Astrocyte of the spinal cord (primary cell): ENCODE results near the gene TRIM65.
A peak's percentile ranks its signal among the peaks of the same experiment; 100 is the strongest.

ENCODE experiments used
- DNase-seq: peaks from one replicate; pipeline ENCODE4 v3.0.0; 2011; ENCODE audit warnings: low read depth, low spot score
- H3K4me3 ChIP-seq: 2 replicates; pipeline ENCODE4 v1.5.1; 2011; ENCODE audit warnings: low read depth, mild to moderate bottlenecking, low read length, moderate library complexity
- CTCF ChIP-seq: IDR thresholded peaks from 2 replicates; pipeline ENCODE4 v1.5.1; 2012; ENCODE audit warnings: low read depth, mild to moderate bottlenecking, low read length, inconsistent platforms
- in situ Hi-C: cut with HindIII; loops from 2 replicates; pipeline ENCODE4 v1.10.0; 2017; ENCODE audit warnings: low sequenced_read_pairs

TRIM65 gene

DNA sequence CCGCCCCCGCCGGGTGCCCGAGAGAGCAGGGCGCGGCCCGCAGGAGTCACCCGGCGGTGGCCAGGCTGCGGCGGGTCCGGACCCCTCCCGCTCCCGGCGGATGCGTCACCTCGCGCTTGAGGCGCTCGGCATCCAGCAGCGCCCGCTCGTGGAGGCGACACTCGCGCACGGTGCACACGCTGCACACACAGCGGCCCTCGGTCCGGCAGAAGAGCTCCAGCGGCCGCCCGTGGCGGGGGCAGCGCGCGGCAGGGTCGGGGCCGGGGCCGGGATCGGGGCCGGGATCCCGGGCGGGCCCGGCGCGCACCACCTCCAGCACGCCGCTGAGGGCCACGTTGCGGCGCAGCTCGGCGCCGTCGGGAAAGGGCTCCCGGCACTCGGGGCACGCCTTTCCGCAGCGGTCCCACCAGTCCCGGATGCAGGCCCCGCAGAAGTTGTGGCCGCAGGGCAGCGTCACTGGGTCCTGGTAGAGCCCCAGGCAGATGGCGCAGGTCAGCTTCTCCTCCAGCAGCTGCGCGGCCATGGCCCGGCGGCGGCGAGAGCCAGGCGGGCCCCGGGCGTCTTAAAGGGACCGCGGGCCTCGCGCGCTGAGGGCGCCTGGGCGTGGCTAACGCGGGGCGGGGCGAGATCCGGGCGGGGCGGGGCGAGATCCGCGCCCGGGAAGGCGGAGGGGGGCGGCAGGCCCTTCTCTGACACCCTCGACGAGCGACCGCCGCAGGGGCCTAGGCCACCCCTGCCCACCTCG is at the start of gene TRIM65:
TRIM65 (minus strand) TSS at position 537 of the 745 bp plus-strand sequence; CDS start at position 523, 14 bp downstream.
- peak within 1 kb of the TSS; percentile 62 for H3K4me3 ChIP-seq
- peak; percentile 75 for DNase-seq
- TF ChIP-seq CTCF, result peak; percentile 31
- in situ Hi-C loops, result no loop called here

- no peak for TF ChIP-seq CTCF
- DNase-seq, result no peak
- in situ Hi-C loops, result no loop called here
- no peak overlapping the region for H3K4me3 ChIP-seq
Observed at GRCh38 chr17:75945211-75945610, 48.5 kb upstream of the TRIM65 start.

GRCh38 chr17:75943491-75943890 is 46.7 kb upstream of the TRIM65 start:
- in situ Hi-C loops, result no loop called here

DNA sequence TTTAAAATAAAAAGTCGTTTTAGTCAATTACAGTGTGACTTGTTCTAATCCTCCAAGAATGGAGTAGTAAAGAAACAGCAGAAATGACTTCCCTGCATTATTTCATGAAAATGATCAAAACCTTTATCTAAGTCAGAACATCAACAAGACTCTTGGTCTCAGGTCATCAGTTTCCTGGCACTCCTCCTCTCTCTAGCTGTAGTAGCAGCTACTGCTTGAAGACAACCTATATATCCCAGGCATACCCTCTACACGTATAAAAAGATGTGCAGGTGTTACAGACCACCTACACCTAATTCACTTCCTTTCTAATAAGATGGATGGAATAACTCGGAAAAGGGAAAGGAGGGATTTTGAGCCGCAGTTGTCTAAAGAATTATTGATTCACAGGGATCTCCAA is 45.7 kb upstream of the TRIM65 start:
- in situ Hi-C loops, result no loop called here
- no peak overlapping the region for H3K4me3 ChIP-seq
- no peak for TF ChIP-seq CTCF
- no peak for DNase-seq

More at GRCh38 chr17:75943491-75943890, 46.7 kb upstream of the TRIM65 start:
- no peak for TF ChIP-seq CTCF
- DNase-seq, result no peak
- no peak overlapping the region for H3K4me3 ChIP-seq

- no peak for DNase-seq
- H3K4me3 ChIP-seq, result peak overlapping the region; percentile 28
- in situ Hi-C loops, result no loop called here
- no peak for TF ChIP-seq CTCF
Observed at GRCh38 chr17:75941442-75941819, 44.7 kb upstream of the TRIM65 start.

- TF ChIP-seq CTCF, result no peak
- in situ Hi-C loops, result no loop called here
- H3K4me3 ChIP-seq, result peak within 1 kb of the TSS; percentile 78
- DNase-seq, result peak; percentile 95
Observed at GRCh38 chr17:75940727-75941441, 44.1 kb upstream of the TRIM65 start, which contains the start of gene FBF1. TSS of gene FBF1 (minus strand) at chr17:75941042. CDS start at chr17:75938149, 2,893 bp downstream.
